ENCODE measurements around the gene SYCP3. TPM values are rescaled to one million over a fixed set of nuclear protein-coding genes. Genes with fewer than 3 reads are reported as not detected.

Gene SYCP3
- total RNA-seq, 1 experiment from 2014 or later, result 0.19 TPM

DNA sequence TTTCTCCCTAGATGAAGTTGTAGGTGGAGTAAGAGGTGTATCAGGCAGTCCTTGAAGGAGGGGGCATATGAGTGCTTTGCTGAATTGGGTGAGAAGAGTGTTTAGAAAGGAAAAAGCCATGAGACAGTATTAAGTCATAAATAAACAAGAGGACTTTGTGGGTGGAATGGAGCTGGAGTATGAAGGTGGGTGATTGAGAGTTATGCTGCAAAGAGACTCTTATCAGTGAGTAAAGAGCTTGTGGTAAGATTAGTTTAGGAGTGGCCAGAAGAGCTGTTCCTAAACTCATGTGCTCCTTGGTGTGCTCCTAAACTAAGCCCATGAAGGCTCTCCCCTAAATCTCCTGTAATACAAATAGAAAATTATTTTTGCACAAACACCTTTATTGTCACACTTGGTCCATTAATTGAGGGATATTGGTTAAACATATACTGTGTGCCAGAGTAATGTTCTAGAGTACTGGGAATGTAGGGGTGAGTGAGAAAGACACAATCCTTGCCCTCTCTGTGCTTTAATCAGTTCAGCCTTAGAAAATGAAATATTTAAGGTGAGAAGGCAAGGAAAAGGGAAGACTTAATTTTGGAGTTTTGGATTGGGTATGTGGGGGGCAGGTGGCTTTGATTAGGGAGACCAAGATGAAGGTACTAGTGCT lies 32.0 kb downstream of the SYCP3 start:
- CTCF ChIA-PET, result no interaction called here
- DNase-seq (ENCODE audit: low spot score), result no peak

DNA sequence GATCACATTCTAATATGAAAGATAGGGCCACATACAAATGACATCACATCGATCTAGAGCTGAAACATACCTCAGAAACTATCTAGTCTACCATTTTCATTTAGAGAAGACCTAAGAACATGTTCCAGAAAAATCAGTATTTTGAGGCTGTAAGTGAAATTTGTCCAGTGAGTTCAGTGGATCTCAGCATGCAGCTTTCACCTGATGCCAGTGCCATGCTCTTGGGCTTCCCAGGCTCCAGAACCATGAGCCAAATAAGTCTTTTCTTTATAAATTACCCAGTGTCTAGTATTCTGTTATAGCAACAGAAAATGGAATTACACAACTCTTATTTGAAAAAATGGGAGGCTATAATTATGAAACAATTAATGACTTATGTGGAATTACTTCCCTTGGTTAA lies 32.9 kb downstream of the SYCP3 start:
- no TSS peak for BruUV-seq (replicated peaks)
- no peak for TF ChIP-seq EZH2 (IDR thresholded peaks at IDR 0.05; ENCODE audit: borderline replicate concordance, low read depth, low read length, poor library complexity, severe bottlenecking)
- TF ChIP-seq, protein P1, sequence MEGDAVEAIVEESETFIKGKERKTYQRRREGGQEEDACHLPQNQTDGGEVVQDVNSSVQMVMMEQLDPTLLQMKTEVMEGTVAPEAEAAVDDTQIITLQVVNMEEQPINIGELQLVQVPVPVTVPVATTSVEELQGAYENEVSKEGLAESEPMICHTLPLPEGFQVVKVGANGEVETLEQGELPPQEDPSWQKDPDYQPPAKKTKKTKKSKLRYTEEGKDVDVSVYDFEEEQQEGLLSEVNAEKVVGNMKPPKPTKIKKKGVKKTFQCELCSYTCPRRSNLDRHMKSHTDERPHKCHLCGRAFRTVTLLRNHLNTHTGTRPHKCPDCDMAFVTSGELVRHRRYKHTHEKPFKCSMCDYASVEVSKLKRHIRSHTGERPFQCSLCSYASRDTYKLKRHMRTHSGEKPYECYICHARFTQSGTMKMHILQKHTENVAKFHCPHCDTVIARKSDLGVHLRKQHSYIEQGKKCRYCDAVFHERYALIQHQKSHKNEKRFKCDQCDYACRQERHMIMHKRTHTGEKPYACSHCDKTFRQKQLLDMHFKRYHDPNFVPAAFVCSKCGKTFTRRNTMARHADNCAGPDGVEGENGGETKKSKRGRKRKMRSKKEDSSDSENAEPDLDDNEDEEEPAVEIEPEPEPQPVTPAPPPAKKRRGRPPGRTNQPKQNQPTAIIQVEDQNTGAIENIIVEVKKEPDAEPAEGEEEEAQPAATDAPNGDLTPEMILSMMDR (conservative IDR thresholded peaks at IDR 0.05; ENCODE audit: low read depth, low read length), result no peak
- no peaks in the 10 kb centered on the region for H3K27me3 ChIP-seq (replicated peaks; ENCODE audit: insufficient read depth, low read depth, low read length, poor library complexity)
- no peak overlapping the region for H3K27ac ChIP-seq (ENCODE audit: low read depth, low read length, poor library complexity, severe bottlenecking)
- ChIA-PET CTCF (no interaction called here), POLR2A (ENCODE audit: low non-redundant PET) (no interaction called here)
- no peak for DNase-seq (ENCODE audit: low spot score)
- no peak overlapping the region for H3K4me3 ChIP-seq (ENCODE audit: low read depth, low read length, poor library complexity, severe bottlenecking)
- H3K4me1 ChIP-seq (ENCODE audit: insufficient read depth, low read length, poor library complexity, severe bottlenecking), result no peaks in the 10 kb centered on the region
- no peaks in the 10 kb centered on the region for H3K36me3 ChIP-seq (ENCODE audit: insufficient read depth, low read length, poor library complexity, severe bottlenecking)
- no peaks in the 10 kb centered on the region for H3K9me3 ChIP-seq (ENCODE audit: low read depth, low read length, poor library complexity, severe bottlenecking)
- intact Hi-C loops (cut with micrococcal nuclease; ENCODE audit: unreplicated experiment), result no loop called here

More for the DNA sequence above, 32.0 kb downstream of the SYCP3 start:
- Histone ChIP-seq H3K9me3 (ENCODE audit: low read depth, low read length, poor library complexity, severe bottlenecking) (no peaks in the 10 kb centered on the region), H3K4me1 (ENCODE audit: insufficient read depth, low read length, poor library complexity, severe bottlenecking) (no peaks in the 10 kb centered on the region), H3K27me3 (replicated peaks; ENCODE audit: insufficient read depth, low read depth, low read length, poor library complexity) (no peaks in the 10 kb centered on the region), H3K4me3 (ENCODE audit: low read depth, low read length, poor library complexity, severe bottlenecking) (no peak overlapping the region), H3K27ac (ENCODE audit: low read depth, low read length, poor library complexity, severe bottlenecking) (no peak overlapping the region), H3K36me3 (ENCODE audit: insufficient read depth, low read length, poor library complexity, severe bottlenecking) (no peaks in the 10 kb centered on the region)
- intact Hi-C loops (cut with micrococcal nuclease; ENCODE audit: unreplicated experiment), result no loop called here
- no TSS peak for BruUV-seq (replicated peaks)
- POLR2A ChIA-PET (ENCODE audit: low non-redundant PET), result no interaction called here
- TF ChIP-seq, protein P1 (conservative IDR thresholded peaks at IDR 0.05; ENCODE audit: low read depth, low read length), result no peak
- no peak for TF ChIP-seq EZH2 (IDR thresholded peaks at IDR 0.05; ENCODE audit: borderline replicate concordance, low read depth, low read length, poor library complexity, severe bottlenecking)

DNA sequence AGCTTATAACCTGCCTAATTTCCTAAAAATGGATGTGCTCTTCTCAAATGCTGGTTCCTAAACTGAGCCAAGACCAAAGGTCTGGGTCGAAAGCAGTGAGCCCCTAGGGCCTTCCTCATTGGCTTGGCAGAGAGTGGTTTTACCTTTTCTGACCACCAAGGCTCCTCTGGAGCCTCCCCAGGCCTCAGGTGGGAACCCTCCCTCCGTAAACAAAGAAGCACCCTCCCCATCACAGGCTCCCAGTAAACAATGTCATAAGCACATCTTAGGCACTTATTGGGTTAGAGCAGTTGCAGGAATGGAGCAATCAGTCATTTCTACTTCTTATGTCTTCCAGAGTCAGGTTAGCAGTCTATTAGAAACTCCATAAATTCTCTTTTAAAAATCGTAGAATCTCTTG lies 35.8 kb downstream of the SYCP3 start:
- TF ChIP-seq, protein P1 (conservative IDR thresholded peaks at IDR 0.05; ENCODE audit: low read depth, low read length), result no peak
- TF ChIP-seq EZH2 (IDR thresholded peaks at IDR 0.05; ENCODE audit: borderline replicate concordance, low read depth, low read length, poor library complexity, severe bottlenecking), result no peak
- Histone ChIP-seq H3K4me3 (ENCODE audit: low read depth, low read length, poor library complexity, severe bottlenecking) (no peak overlapping the region), H3K27me3 (replicated peaks; ENCODE audit: insufficient read depth, low read depth, low read length, poor library complexity) (no peaks in the 10 kb centered on the region), H3K27ac (ENCODE audit: low read depth, low read length, poor library complexity, severe bottlenecking) (no peak overlapping the region), H3K36me3 (ENCODE audit: insufficient read depth, low read length, poor library complexity, severe bottlenecking) (no peaks in the 10 kb centered on the region), H3K4me1 (ENCODE audit: insufficient read depth, low read length, poor library complexity, severe bottlenecking) (no peaks in the 10 kb centered on the region), H3K9me3 (ENCODE audit: low read depth, low read length, poor library complexity, severe bottlenecking) (no peaks in the 10 kb centered on the region)
- POLR2A ChIA-PET (ENCODE audit: low non-redundant PET), result no interaction called here
- CTCF ChIA-PET, result no interaction called here
- no peak for DNase-seq (ENCODE audit: low spot score)
- intact Hi-C loops (cut with micrococcal nuclease; ENCODE audit: unreplicated experiment), result no loop called here
- no TSS peak for BruUV-seq (replicated peaks)
